ENCODE results near the gene ZNF777. TPM values are rescaled to one million over a fixed set of nuclear protein-coding genes. Genes with fewer than 3 reads are reported as not detected.

Gene ZNF777
- polyA plus RNA-seq, 3 donors = 0.13 to 2.0 (median 0.25) TPM

DNA sequence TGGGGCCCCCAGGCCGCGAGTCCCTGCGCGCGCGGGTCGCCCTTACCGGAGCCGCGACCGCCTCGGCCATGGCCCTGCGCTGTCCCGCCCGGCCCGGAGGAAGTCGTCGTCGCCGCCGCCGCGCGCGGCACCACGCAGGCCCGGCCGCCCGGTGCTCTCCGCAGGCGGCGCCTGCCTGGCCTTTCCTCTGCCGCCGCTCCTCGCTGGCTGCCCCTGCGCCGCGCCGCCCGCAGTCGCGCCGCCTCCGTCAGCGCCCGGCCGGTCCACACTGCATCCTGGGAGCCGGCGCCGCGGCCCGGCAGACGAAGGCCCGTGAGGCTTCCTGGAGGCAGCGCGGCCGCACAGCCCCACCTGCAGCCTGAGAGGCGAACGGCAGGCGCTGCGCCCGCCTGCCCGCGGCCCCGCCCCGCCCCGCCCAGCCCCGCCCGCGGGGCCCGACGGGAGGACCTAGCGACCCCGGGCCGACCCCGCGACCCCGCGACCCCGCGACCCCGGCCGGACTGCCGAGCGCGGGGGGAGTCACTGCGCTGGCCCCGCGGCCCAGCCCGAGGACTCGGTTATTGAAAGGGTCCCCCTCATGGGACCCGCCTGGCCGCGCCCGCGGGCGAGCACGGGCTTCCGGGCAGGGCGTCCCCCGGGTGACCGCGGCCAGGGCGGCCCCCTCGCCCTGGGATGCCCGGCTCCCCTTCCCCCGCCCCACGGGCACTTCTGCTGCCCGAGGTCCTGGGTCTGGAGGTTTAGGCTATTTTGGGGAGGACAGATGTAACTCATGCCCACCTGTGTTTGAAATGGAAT, 36.8 kb upstream of the ZNF777 start, which contains the start of gene ZNF746:
TSS of gene ZNF746 (minus strand) at position 343 of the 795 bp plus-strand sequence. CDS start at position 70, 273 bp downstream.
- Mint-ChIP-seq H3K4me3 (peak within 1 kb of the TSS; percentile 96 to 97), H3K9me3 (no peaks in the 10 kb centered on the region), H3K36me3 (peaks cover 19 to 20% of the 10 kb centered on the region in 2 donors), H3K27ac (peak within 1 kb of the TSS; percentile 75 to 93 (median 91)), H3K4me1 (peaks cover 32% of the 10 kb centered on the region), H3K27me3 (ENCODE audit: low read depth in 3 of 3) (peaks cover 3 to 14% (median 5%) of the 10 kb centered on the region in 3 donors)
- H2AFZ ChIP-seq (ENCODE audit: insufficient read depth, low read depth, low read length, poor library complexity, severe bottlenecking) = peak within 1 kb of the TSS; percentile 83
- no peaks in the 10 kb centered on the region for H3K27me3 ChIP-seq (ENCODE audit: control insufficient read depth in 2 of 2, insufficient read depth in 2 of 2, low read length in 2 of 2)
- H3K27ac ChIP-seq (ENCODE audit: low read depth in 1 of 2, low read length in 2 of 2) = peak within 1 kb of the TSS; percentile 25 to 74
- DNase-seq = peak; percentile 72 to 79 (median 78)
- H3K79me2 ChIP-seq (ENCODE audit: insufficient read depth, low read length) = peaks cover 26% of the 10 kb centered on the region
- H3K9ac ChIP-seq (ENCODE audit: insufficient read depth, low read length, poor library complexity, severe bottlenecking) = peak within 1 kb of the TSS; percentile 78
- peaks cover 33 to 37% of the 10 kb centered on the region in 2 donors for H3K4me1 ChIP-seq (ENCODE audit: control insufficient read depth in 1 of 2, insufficient read depth in 2 of 2, low read length in 2 of 2)
- no peaks in the 10 kb centered on the region for H3K9me3 ChIP-seq (replicated peaks in 1 of 2; ENCODE audit: control insufficient read depth in 1 of 2, insufficient read depth in 1 of 2, low read length in 2 of 2)
- WGBS (ENCODE audit: insufficient coverage) = under 1% methylated on average over 99 of the region's 109 CpGs
- peaks cover 15% of the 10 kb centered on the region in 2 donors for H3K36me3 ChIP-seq (replicated peaks in 1 of 2; ENCODE audit: control insufficient read depth in 1 of 2, insufficient read depth in 2 of 2, low read length in 2 of 2)
- intact Hi-C loops (cut with micrococcal nuclease) = loop anchor here (2.0 to 10.0 kb wide), 7 partner anchors 75 to 1287 kb away; partner anchors contain the start of genes ZNF467 (in 1 of the 2) and ZNF783 (in 1 of the 2)
- peak; percentile 49 for TF ChIP-seq CTCF (IDR thresholded peaks at IDR 0.05)
- peaks cover 37% of the 10 kb centered on the region for H4K20me1 ChIP-seq (ENCODE audit: insufficient read depth, low read length)
- H3K4me3 ChIP-seq (replicated peaks in 1 of 3; ENCODE audit: low read depth in 2 of 3, low read length in 3 of 3) = peak within 1 kb of the TSS; percentile 72 to 83 (median 77)
- H3K4me2 ChIP-seq (replicated peaks; ENCODE audit: extremely low read depth, low read length, poor library complexity, severe bottlenecking) = peak within 1 kb of the TSS; percentile 85

- Mint-ChIP-seq H3K9me3 (no peaks in the 10 kb centered on the region), H3K27me3 (ENCODE audit: low read depth in 3 of 3) (peaks cover 3 to 14% (median 5%) of the 10 kb centered on the region in 3 donors), H3K36me3 (peaks cover 27 to 28% of the 10 kb centered on the region in 2 donors), H3K4me1 (peaks cover 32% of the 10 kb centered on the region), H3K4me3 (peak overlapping the region; percentile 96 to 97), H3K27ac (peak overlapping the region; percentile 75 to 93 (median 91))
- Histone ChIP-seq H3K36me3 (replicated peaks in 1 of 2; ENCODE audit: control insufficient read depth in 1 of 2, insufficient read depth in 2 of 2, low read length in 2 of 2) (peaks cover 23 to 24% of the 10 kb centered on the region in 2 donors), H3K27ac (ENCODE audit: low read depth in 1 of 2, low read length in 2 of 2) (peak overlapping the region; percentile 25 to 74), H3K4me3 (replicated peaks in 1 of 3; ENCODE audit: low read depth in 2 of 3, low read length in 3 of 3) (peak overlapping the region; percentile 72 to 83 (median 77)), H3K27me3 (ENCODE audit: control insufficient read depth in 2 of 2, insufficient read depth in 2 of 2, low read length in 2 of 2) (no peaks in the 10 kb centered on the region), H3K4me2 (replicated peaks; ENCODE audit: extremely low read depth, low read length, poor library complexity, severe bottlenecking) (peak overlapping the region; percentile 85), H3K9me3 (replicated peaks in 1 of 2; ENCODE audit: control insufficient read depth in 1 of 2, insufficient read depth in 1 of 2, low read length in 2 of 2) (no peaks in the 10 kb centered on the region), H3K9ac (ENCODE audit: insufficient read depth, low read length, poor library complexity, severe bottlenecking) (peak overlapping the region; percentile 78), H3K79me2 (ENCODE audit: insufficient read depth, low read length) (peaks cover 26% of the 10 kb centered on the region), H3K4me1 (ENCODE audit: control insufficient read depth in 1 of 2, insufficient read depth in 2 of 2, low read length in 2 of 2) (peaks cover 33 to 37% of the 10 kb centered on the region in 2 donors), H4K20me1 (ENCODE audit: insufficient read depth, low read length) (peaks cover 46% of the 10 kb centered on the region), H2AFZ (ENCODE audit: insufficient read depth, low read depth, low read length, poor library complexity, severe bottlenecking) (peak overlapping the region; percentile 83)
- 6% methylated on average over 45 of the region's 51 CpGs for WGBS (ENCODE audit: insufficient coverage)
- no peak for DNase-seq
- intact Hi-C loops (cut with micrococcal nuclease) = loop anchor here (5.0 to 10.0 kb wide), 4 partner anchors 125 to 1288 kb away; partner anchors contain the start of genes ZNF467 (in 1 of the 2) and ZNF783 (in 1 of the 2)
- TF ChIP-seq CTCF (IDR thresholded peaks at IDR 0.05) = no peak
These were observed 36.0 kb upstream of the ZNF777 start for GRCh38 chr7:149496642-149497391.
